IMR-90 (cell line): ENCODE data around the gene SGSH. TPM values are rescaled to one million over a fixed set of nuclear protein-coding genes. Genes with fewer than 3 reads are reported as not detected.

Experiments used
- ATAC-seq: fragments of 200-7000 bp; cut with Tn5 transposase; 2 replicates; pipeline ENCODE4 v1.9.1; 2020; ENCODE audit warnings: low read depth, mild to moderate bottlenecking, moderate library complexity
- BruUV-seq: library from RNA; stranded (reverse); fragments of 400-500 nt; replicated peaks from 2 replicates; lab custom pipeline; 2021; lab: Mats Ljungman, UMichigan
- CTCF ChIA-PET: fragments of 300-600 bp; formaldehyde crosslinking; extraction: SDS; loops from one replicate; lab custom pipeline; 2021; ENCODE audit warnings: antibody characterized with exemption; lab: Yijun Ruan, JAX
- POLR2A ChIA-PET: fragments of 300-600 bp; sonication (Branson Sonifier 250); formaldehyde crosslinking; loops from one replicate; lab custom pipeline; 2022; ENCODE audit warnings: antibody characterized with exemption; ENCODE audit not compliant: unreplicated experiment; lab: Charles Lee
- DNase-seq: peaks from one replicate; pipeline ENCODE4 v3.0.0; 2013
- H2AFZ ChIP-seq: replicated peaks from 2 replicates; pipeline ENCODE3; 2013; ENCODE audit warnings: low read length, mild to moderate bottlenecking; ENCODE audit not compliant: poor library complexity
- H2AK5ac ChIP-seq: 2 replicates; pipeline ENCODE4 v1.6.1; 2013; ENCODE audit warnings: low read depth, low read length, inconsistent platforms
- H2AK9ac ChIP-seq: replicated peaks from 2 replicates; pipeline ENCODE3; 2013; ENCODE audit warnings: mild to moderate bottlenecking, low read depth, low read length, moderate library complexity; ENCODE audit not compliant: poor library complexity
- H2BK120ac ChIP-seq: 2 replicates; pipeline ENCODE4 v1.6.1; 2013; ENCODE audit warnings: low read depth, low read length, inconsistent platforms
- H2BK15ac ChIP-seq: 3 replicates; pipeline ENCODE4 v1.6.1; 2013; ENCODE audit warnings: low read depth, low read length, inconsistent platforms
- H2BK20ac ChIP-seq: 2 replicates; pipeline ENCODE4 v1.6.1; 2013; ENCODE audit warnings: low read depth, mild to moderate bottlenecking, inconsistent platforms, low read length, moderate library complexity
- H2BK5ac ChIP-seq: 2 replicates; pipeline ENCODE4 v1.6.1; 2013; ENCODE audit warnings: mild to moderate bottlenecking, low read depth, low read length, inconsistent platforms; ENCODE audit not compliant: poor library complexity, severe bottlenecking
- H3K14ac ChIP-seq: replicated peaks from 2 replicates; pipeline ENCODE4 v1.6.1; 2013; ENCODE audit warnings: low read depth, low read length, inconsistent platforms
- H3K18ac ChIP-seq: 2 replicates; pipeline ENCODE4 v1.6.1; 2013; ENCODE audit warnings: low read depth, low read length, control low read depth
- H3K23ac ChIP-seq: 2 replicates; pipeline ENCODE4 v1.6.1; 2013; ENCODE audit warnings: low read depth, low read length, inconsistent platforms
- H3K27ac ChIP-seq: 2 replicates; pipeline ENCODE4 v1.5.1; 2013; ENCODE audit warnings: mild to moderate bottlenecking, control low read depth, low read length; ENCODE audit not compliant: insufficient read depth
- H3K27me3 ChIP-seq: 2 replicates; pipeline ENCODE4 v1.6.1; 2013; ENCODE audit warnings: low read length; ENCODE audit not compliant: control insufficient read depth, insufficient read depth
- H3K36me3 ChIP-seq: 2 replicates; pipeline ENCODE4 v1.6.1; 2013; ENCODE audit warnings: low read length, mixed read lengths; ENCODE audit not compliant: control insufficient read depth, insufficient read depth
- H3K4ac ChIP-seq: 2 replicates; pipeline ENCODE4 v1.6.1; 2013; ENCODE audit warnings: low read depth, low read length, inconsistent platforms
- H3K4me1 ChIP-seq: 2 replicates; pipeline ENCODE4 v1.6.1; 2013; ENCODE audit warnings: low read length, mixed read lengths; ENCODE audit not compliant: control insufficient read depth, insufficient read depth
- H3K4me2 ChIP-seq: 2 replicates; pipeline ENCODE4 v1.6.1; 2013; ENCODE audit warnings: low read depth, mild to moderate bottlenecking, control low read depth, low read length, moderate library complexity
- H3K4me3 ChIP-seq: 2 replicates; pipeline ENCODE4 v1.5.1; 2013; ENCODE audit warnings: low read depth, mild to moderate bottlenecking, control low read depth, low read length, moderate library complexity; ENCODE audit not compliant: insufficient read depth
- H3K56ac ChIP-seq: 2 replicates; pipeline ENCODE4 v1.6.1; 2013; ENCODE audit warnings: low read length, inconsistent platforms; ENCODE audit not compliant: insufficient read depth; ENCODE audit errors: extremely low read depth
- H3K79me1 ChIP-seq, 2 experiments: 2 replicates each; pipeline ENCODE4 v1.6.1; 2013; ENCODE audit warnings: low read length in 2 of 2, inconsistent platforms in 1 of 2, low read depth in 1 of 2
- H3K9ac ChIP-seq: 2 replicates; pipeline ENCODE4 v1.6.1; 2013; ENCODE audit warnings: low read depth, low read length, control low read depth
- H3K9me1 ChIP-seq: 2 replicates; pipeline ENCODE4 v1.6.1; 2013; ENCODE audit warnings: low read length, inconsistent platforms; ENCODE audit not compliant: insufficient read depth
- H3K9me3 ChIP-seq: 2 replicates; pipeline ENCODE4 v1.6.1; 2013; ENCODE audit warnings: low read length; ENCODE audit not compliant: control insufficient read depth, insufficient read depth
- H4K20me1 ChIP-seq: 2 replicates; pipeline ENCODE4 v1.6.1; 2013; ENCODE audit warnings: low read length, inconsistent platforms; ENCODE audit not compliant: insufficient read depth
- H4K5ac ChIP-seq: 2 replicates; pipeline ENCODE4 v1.6.1; 2013; ENCODE audit warnings: mild to moderate bottlenecking, low read depth, low read length, control low read depth
- H4K8ac ChIP-seq, 2 experiments: 2 replicates each; pipeline ENCODE4 v1.6.1; 2013; ENCODE audit warnings: low read depth in 2 of 2, low read length in 2 of 2, control low read depth in 1 of 2, inconsistent platforms in 1 of 2
- H4K91ac ChIP-seq: 2 replicates; pipeline ENCODE4 v1.6.1; 2013; ENCODE audit warnings: low read depth, low read length, inconsistent platforms; ENCODE audit not compliant: insufficient read depth
- CEBPB ChIP-seq: IDR thresholded peaks from 2 replicates; pipeline ENCODE4 v1.6.1; 2012; ENCODE audit warnings: low read depth, low read length, improper control_type of control experiment
- CTCF ChIP-seq: conservative IDR thresholded peaks from 2 replicates; pipeline ENCODE4 v1.5.1; 2012; ENCODE audit warnings: mild to moderate bottlenecking, low read depth, low read length, improper control_type of control experiment
- MXI1 ChIP-seq: IDR thresholded peaks from 2 replicates; pipeline ENCODE4 v1.6.1; 2012; ENCODE audit warnings: low read depth, mild to moderate bottlenecking, low read length, moderate library complexity, borderline replicate concordance
- RAD21 ChIP-seq: IDR thresholded peaks from 2 replicates; pipeline ENCODE4 v1.6.1; 2012; ENCODE audit warnings: low read length, improper control_type of control experiment
- WGBS, 2 experiments: methylation state at CpG; one replicate each; pipeline versions ENCODE4 v1.1.5 to v1.1.7; 2013; ENCODE audit warnings: missing lambda C conversion rate in 2 of 2; ENCODE audit not compliant: insufficient read length in 1 of 2; ENCODE audit errors: extremely low coverage in 2 of 2; 5-methylcytosine and 5-hydroxymethylcytosine counted together
- dilution Hi-C: fragments of 300-500 bp; cut with HindIII; formaldehyde crosslinking; loops from one replicate; pipeline ENCODE4 v1.14.3; 2018; ENCODE audit warnings: low sequenced_read_pairs; ENCODE audit not compliant: unreplicated experiment
- in situ Hi-C: fragments of 300-500 bp; cut with MboI; formaldehyde crosslinking; loops from 3 replicates; pipeline ENCODE4 v1.14.3; 2019; ENCODE audit warnings: low sequenced_read_pairs, inconsistent platforms, mixed read lengths
- intact Hi-C: fragments of 100-400 bp; cut with micrococcal nuclease; formaldehyde crosslinking; loops from 2 replicates; pipeline ENCODE4 v1.10.0; 2022
- polyA plus RNA-seq, 3 experiments: library from polyadenylated mRNA; depleted of rRNA; stranded (reverse); fragments of >200 nt; gene quantifications; 2 replicates each; pipeline ENCODE4 v1.2.3, GENCODE V29; 2012; ENCODE audit warnings: low replicate concordance in 1 of 3
- total RNA-seq: library from RNA; depleted of rRNA; stranded (reverse); fragments of >200 nt; gene quantifications from 2 replicates; pipeline ENCODE4 v1.2.3, GENCODE V29; 2012
- TF ChIP-seq, protein P1 (sequence below): fragments of 150-350 bp; IDR thresholded peaks from 2 replicates; pipeline ENCODE4 v1.6.1; 2017; ENCODE audit warnings: mild to moderate bottlenecking, antibody characterized with exemption, low read length, low read depth
- TF ChIP-seq, protein P2 (sequence below): fragments of 150-350 bp; IDR thresholded peaks from 2 replicates; pipeline ENCODE4 v1.6.1; 2016; ENCODE audit warnings: low read depth, mild to moderate bottlenecking, low read length, moderate library complexity, borderline replicate concordance

Gene SGSH
- total and polyA plus RNA-seq, 2 of the 4 experiments (the other 2 are of a cell fraction) = 3.0 to 41.5 TPM

- H3K79me1 ChIP-seq = no peaks in the 10 kb centered on the region
Observed at GRCh38 chr17:80242505-80242904, 22.4 kb upstream of the SGSH start.

More at GRCh38 chr17:80242505-80242904, 22.4 kb upstream of the SGSH start:
- Histone ChIP-seq H3K4ac (no peak overlapping the region), H2AFZ (no peak overlapping the region), H2BK20ac (no peak overlapping the region), H3K56ac (no peak overlapping the region), H2BK120ac (no peak overlapping the region), H3K23ac (no peak overlapping the region), H3K9me3 (no peaks in the 10 kb centered on the region), H3K4me3 (no peak overlapping the region), H3K27me3 (no peaks in the 10 kb centered on the region), H4K8ac (no peak overlapping the region), H2AK5ac (no peak overlapping the region), H3K36me3 (peaks cover 51% of the 10 kb centered on the region), H3K9me1 (0 out of 2 replicates have a peak, but pooled peaks cover 2% of the 10 kb centered on the region), H2BK15ac (no peak overlapping the region), H2AK9ac (no peak overlapping the region), H4K20me1 (no peaks in the 10 kb centered on the region), H2BK5ac (no peak overlapping the region), H3K4me1 (no peaks in the 10 kb centered on the region), H3K27ac (no peak overlapping the region), H3K18ac (no peak overlapping the region), H3K9ac (no peak overlapping the region), H3K4me2 (no peak overlapping the region), H3K14ac (no peak overlapping the region), H4K91ac (no peak overlapping the region), H4K5ac (no peak overlapping the region)
- CTCF ChIA-PET = no interaction called here
- TF ChIP-seq CEBPB (no peak), RAD21 (no peak), MXI1 (no peak), CTCF (no peak)
- TF ChIP-seq, protein P1, sequence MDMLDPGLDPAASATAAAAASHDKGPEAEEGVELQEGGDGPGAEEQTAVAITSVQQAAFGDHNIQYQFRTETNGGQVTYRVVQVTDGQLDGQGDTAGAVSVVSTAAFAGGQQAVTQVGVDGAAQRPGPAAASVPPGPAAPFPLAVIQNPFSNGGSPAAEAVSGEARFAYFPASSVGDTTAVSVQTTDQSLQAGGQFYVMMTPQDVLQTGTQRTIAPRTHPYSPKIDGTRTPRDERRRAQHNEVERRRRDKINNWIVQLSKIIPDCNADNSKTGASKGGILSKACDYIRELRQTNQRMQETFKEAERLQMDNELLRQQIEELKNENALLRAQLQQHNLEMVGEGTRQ = no peak
- TF ChIP-seq, protein P2, sequence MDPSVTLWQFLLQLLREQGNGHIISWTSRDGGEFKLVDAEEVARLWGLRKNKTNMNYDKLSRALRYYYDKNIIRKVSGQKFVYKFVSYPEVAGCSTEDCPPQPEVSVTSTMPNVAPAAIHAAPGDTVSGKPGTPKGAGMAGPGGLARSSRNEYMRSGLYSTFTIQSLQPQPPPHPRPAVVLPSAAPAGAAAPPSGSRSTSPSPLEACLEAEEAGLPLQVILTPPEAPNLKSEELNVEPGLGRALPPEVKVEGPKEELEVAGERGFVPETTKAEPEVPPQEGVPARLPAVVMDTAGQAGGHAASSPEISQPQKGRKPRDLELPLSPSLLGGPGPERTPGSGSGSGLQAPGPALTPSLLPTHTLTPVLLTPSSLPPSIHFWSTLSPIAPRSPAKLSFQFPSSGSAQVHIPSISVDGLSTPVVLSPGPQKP = no peak
- no TSS peak for BruUV-seq
- dilution Hi-C loops = no loop called here
- in situ Hi-C loops = no loop called here
- WGBS, 2 experiments = 90% methylated on average over 5 of the region's 14 CpGs; no CpG with 5 or more reads in 1 of the 2 experiments
- DNase-seq (no peak), ATAC-seq (no peak)
- intact Hi-C loops = no loop called here
- POLR2A ChIA-PET = no interaction called here
